GM12801 (cell line): Measurements from ENCODE around the gene BRMS1.

Source experiments
- CTCF ChIP-seq: IDR thresholded peaks from one replicate; pipeline ENCODE4 v1.5.1; 2011; ENCODE audit warnings: control low read depth; ENCODE audit not compliant: insufficient read length; ENCODE audit errors: extremely low read depth

BRMS1 gene

GRCh38 chr11:66312549-66313320 lies 32.2 kb downstream of the BRMS1 start:
- no peak for TF ChIP-seq CTCF

- TF ChIP-seq CTCF, result no peak
Observed at GRCh38 chr11:66311965-66312548, 32.8 kb downstream of the BRMS1 start.

GRCh38 chr11:66311470-66311964 lies 33.4 kb downstream of the BRMS1 start:
- peak; percentile 75 for TF ChIP-seq CTCF

GRCh38 chr11:66310324-66310723 lies 34.6 kb downstream of the BRMS1 start:
- no peak for TF ChIP-seq CTCF

- TF ChIP-seq CTCF, result no peak
Observed at GRCh38 chr11:66309475-66309874, 35.4 kb downstream of the BRMS1 start.

GRCh38 chr11:66302656-66303055 lies 42.2 kb downstream of the BRMS1 start:
- TF ChIP-seq CTCF, result no peak

- TF ChIP-seq CTCF, result no peak
Observed at GRCh38 chr11:66299186-66299585, 45.7 kb downstream of the BRMS1 start.
